ENCODE measurements around the gene RBFOX2.

- TF ChIP-seq CTCF (IDR thresholded peaks at IDR 0.05) = peak; percentile 97
- no peak for TF ChIP-seq EZH2 (IDR thresholded peaks at IDR 0.05; ENCODE audit: borderline replicate concordance, insufficient read depth, low read depth, low read length, poor library complexity, severe bottlenecking)
Observed at GRCh38 chr22:36065775-36066544, 37.3 kb upstream of the RBFOX2 start.

Data from B cell (primary cell).